Nephron progenitor cell (in vitro differentiated cells): Measurements from ENCODE around the gene MYOZ3.

Experiments
- DNase-seq: peaks from one replicate; pipeline ENCODE4 v3.0.0; 2021
- H3K27ac Mint-ChIP-seq: 2 replicates; pipeline ENCODE4 v1.8.0; 2021; ENCODE audit warnings: mild to moderate bottlenecking, moderate library complexity, mixed read lengths
- H3K27me3 Mint-ChIP-seq: 2 replicates; pipeline ENCODE4 v1.8.0; 2021; ENCODE audit warnings: mild to moderate bottlenecking, low read depth, mixed read lengths; ENCODE audit not compliant: poor library complexity
- H3K36me3 Mint-ChIP-seq: 2 replicates; pipeline ENCODE4 v1.8.0; 2021; ENCODE audit warnings: low read depth, mixed read lengths
- H3K4me1 Mint-ChIP-seq: 2 replicates; pipeline ENCODE4 v1.8.0; 2021; ENCODE audit warnings: mixed read lengths
- H3K4me3 Mint-ChIP-seq: 2 replicates; pipeline ENCODE4 v1.8.0; 2021; ENCODE audit warnings: mild to moderate bottlenecking, moderate library complexity, mixed read lengths
- H3K9me3 Mint-ChIP-seq: 2 replicates; pipeline ENCODE4 v1.8.0; 2021; ENCODE audit warnings: mild to moderate bottlenecking, moderate library complexity, mixed read lengths
- TF ChIP-seq, protein P1 (sequence below): fragments of 200-600 bp; sonication (generic); IDR thresholded peaks from 2 replicates; pipeline ENCODE4 v1.5.0; 2021; ENCODE audit warnings: antibody characterized with exemption

The MYOZ3 gene

GRCh38 chr5:150675069-150675468, 14.0 kb downstream of the MYOZ3 start:
- peaks cover 35% of the 10 kb centered on the region for H3K4me1 Mint-ChIP-seq
- H3K9me3 Mint-ChIP-seq: peaks cover 2% of the 10 kb centered on the region
- no peak overlapping the region for H3K27ac Mint-ChIP-seq
- H3K4me3 Mint-ChIP-seq: no peak overlapping the region
- peaks cover 17% of the 10 kb centered on the region for H3K27me3 Mint-ChIP-seq
- no peak for DNase-seq
- peaks cover 8% of the 10 kb centered on the region for H3K36me3 Mint-ChIP-seq
- TF ChIP-seq, protein P1, sequence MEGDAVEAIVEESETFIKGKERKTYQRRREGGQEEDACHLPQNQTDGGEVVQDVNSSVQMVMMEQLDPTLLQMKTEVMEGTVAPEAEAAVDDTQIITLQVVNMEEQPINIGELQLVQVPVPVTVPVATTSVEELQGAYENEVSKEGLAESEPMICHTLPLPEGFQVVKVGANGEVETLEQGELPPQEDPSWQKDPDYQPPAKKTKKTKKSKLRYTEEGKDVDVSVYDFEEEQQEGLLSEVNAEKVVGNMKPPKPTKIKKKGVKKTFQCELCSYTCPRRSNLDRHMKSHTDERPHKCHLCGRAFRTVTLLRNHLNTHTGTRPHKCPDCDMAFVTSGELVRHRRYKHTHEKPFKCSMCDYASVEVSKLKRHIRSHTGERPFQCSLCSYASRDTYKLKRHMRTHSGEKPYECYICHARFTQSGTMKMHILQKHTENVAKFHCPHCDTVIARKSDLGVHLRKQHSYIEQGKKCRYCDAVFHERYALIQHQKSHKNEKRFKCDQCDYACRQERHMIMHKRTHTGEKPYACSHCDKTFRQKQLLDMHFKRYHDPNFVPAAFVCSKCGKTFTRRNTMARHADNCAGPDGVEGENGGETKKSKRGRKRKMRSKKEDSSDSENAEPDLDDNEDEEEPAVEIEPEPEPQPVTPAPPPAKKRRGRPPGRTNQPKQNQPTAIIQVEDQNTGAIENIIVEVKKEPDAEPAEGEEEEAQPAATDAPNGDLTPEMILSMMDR: no peak

GRCh38 chr5:150676578-150676977, 15.5 kb downstream of the MYOZ3 start:
- Mint-ChIP-seq H3K4me1 (peaks cover 27% of the 10 kb centered on the region), H3K36me3 (peaks cover 5% of the 10 kb centered on the region), H3K27me3 (peaks cover 17% of the 10 kb centered on the region), H3K9me3 (no peaks in the 10 kb centered on the region), H3K4me3 (no peak overlapping the region), H3K27ac (no peak overlapping the region)
- TF ChIP-seq, protein P1: no peak
- DNase-seq: no peak

GRCh38 chr5:150689120-150689519, 28.1 kb downstream of the MYOZ3 start:
- TF ChIP-seq, protein P1: no peak
- H3K27me3 Mint-ChIP-seq: no peaks in the 10 kb centered on the region
- no peak for DNase-seq
- H3K4me3 Mint-ChIP-seq: no peak overlapping the region
- H3K9me3 Mint-ChIP-seq: no peaks in the 10 kb centered on the region
- H3K36me3 Mint-ChIP-seq: peaks cover 44% of the 10 kb centered on the region
- no peaks in the 10 kb centered on the region for H3K4me1 Mint-ChIP-seq
- H3K27ac Mint-ChIP-seq: no peak overlapping the region

DNA sequence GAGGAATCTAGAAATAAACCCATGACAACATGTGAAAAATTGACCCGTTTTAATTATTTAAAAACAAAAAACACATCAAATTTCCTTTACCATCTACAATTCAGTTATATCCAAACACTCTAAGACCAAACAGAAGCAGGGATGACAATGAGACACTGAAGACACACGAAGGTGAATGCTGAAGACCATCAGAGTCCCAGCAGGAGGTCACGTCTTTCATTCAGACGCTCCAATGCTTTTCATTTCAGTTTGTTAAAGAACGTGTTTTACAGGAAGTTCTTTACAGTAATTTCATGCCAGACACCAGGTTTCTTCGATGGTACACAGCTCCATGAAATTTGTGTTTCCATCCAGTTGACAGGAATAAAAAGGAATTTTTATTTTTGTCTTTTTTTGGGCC, 29.7 kb downstream of the MYOZ3 start:
- H3K4me3 Mint-ChIP-seq: no peak overlapping the region

DNA sequence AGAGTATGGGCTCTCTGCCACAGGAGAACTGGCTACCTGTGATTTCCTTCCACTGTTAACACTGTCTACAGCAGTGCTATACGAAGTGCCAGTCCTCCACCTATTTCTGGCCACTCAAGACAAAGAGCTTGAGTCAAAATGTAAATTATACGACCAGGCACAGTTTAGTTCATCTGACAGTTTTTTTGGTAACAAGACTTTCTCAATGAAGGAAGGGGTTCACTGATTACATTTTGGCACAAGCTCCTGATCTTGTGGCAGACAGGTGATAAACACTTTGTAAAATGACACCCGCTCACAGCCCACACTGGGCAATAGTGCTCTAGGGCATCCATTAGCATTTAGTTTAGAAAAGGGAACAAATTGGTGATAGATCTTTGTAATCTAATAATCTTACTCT, 31.2 kb downstream of the MYOZ3 start:
- no peaks in the 10 kb centered on the region for H3K4me1 Mint-ChIP-seq
- H3K36me3 Mint-ChIP-seq: peaks cover 70% of the 10 kb centered on the region
- DNase-seq: no peak
- no peak overlapping the region for H3K27ac Mint-ChIP-seq
- H3K27me3 Mint-ChIP-seq: no peaks in the 10 kb centered on the region
- TF ChIP-seq, protein P1: no peak
- H3K4me3 Mint-ChIP-seq: no peak overlapping the region
- no peaks in the 10 kb centered on the region for H3K9me3 Mint-ChIP-seq

More for the DNA sequence above, 29.7 kb downstream of the MYOZ3 start:
- Mint-ChIP-seq H3K4me1 (no peaks in the 10 kb centered on the region), H3K27me3 (no peaks in the 10 kb centered on the region), H3K36me3 (peaks cover 58% of the 10 kb centered on the region), H3K27ac (peak overlapping the region; percentile 37), H3K9me3 (no peaks in the 10 kb centered on the region)
- TF ChIP-seq, protein P1: no peak
- DNase-seq: no peak

GRCh38 chr5:150694612-150695011, 33.6 kb downstream of the MYOZ3 start:
- Mint-ChIP-seq H3K27ac (no peak overlapping the region), H3K4me3 (no peak overlapping the region), H3K4me1 (no peaks in the 10 kb centered on the region), H3K9me3 (no peaks in the 10 kb centered on the region), H3K36me3 (peaks cover 78% of the 10 kb centered on the region), H3K27me3 (no peaks in the 10 kb centered on the region)
- TF ChIP-seq, protein P1: no peak
- DNase-seq: no peak
